ENCODE results near the gene TMPRSS12. TPM values are rescaled to one million over a fixed set of nuclear protein-coding genes. Genes with fewer than 3 reads are reported as not detected.
"Not testable (repeated sequence)": the region's sequence is repeated elsewhere in the genome, so short reads cannot be mapped to it uniquely, and the experiment has no call there.

TMPRSS12 gene
- total RNA-seq, 1 experiment from 2014 or later, result not detected

GRCh38 chr12:50848963-50849362 lies 6.2 kb downstream of the TMPRSS12 start:
- ChIA-PET CTCF (no interaction called here), POLR2A (ENCODE audit: low non-redundant PET) (no interaction called here)
- H3K9me3 ChIP-seq (ENCODE audit: low read depth, low read length, poor library complexity, severe bottlenecking), result no peaks in the 10 kb centered on the region
- no peaks in the 10 kb centered on the region for H3K36me3 ChIP-seq (ENCODE audit: insufficient read depth, low read length, poor library complexity, severe bottlenecking)
- no peak overlapping the region for H3K4me3 ChIP-seq (ENCODE audit: low read depth, low read length, poor library complexity, severe bottlenecking)
- BruUV-seq (replicated peaks), result no TSS peak
- TF ChIP-seq EZH2 (IDR thresholded peaks at IDR 0.05; ENCODE audit: borderline replicate concordance, low read depth, low read length, poor library complexity, severe bottlenecking), result no peak
- no peak for TF ChIP-seq CTCF (conservative IDR thresholded peaks at IDR 0.05; ENCODE audit: low read depth, low read length)
- DNase-seq (ENCODE audit: low spot score), result no peak
- intact Hi-C loops (cut with micrococcal nuclease; ENCODE audit: unreplicated experiment), result no loop called here
- H3K4me1 ChIP-seq (ENCODE audit: insufficient read depth, low read length, poor library complexity, severe bottlenecking), result no peaks in the 10 kb centered on the region
- H3K27ac ChIP-seq (ENCODE audit: low read depth, low read length, poor library complexity, severe bottlenecking), result no peak overlapping the region
- H3K27me3 ChIP-seq (replicated peaks; ENCODE audit: insufficient read depth, low read depth, low read length, poor library complexity), result no peaks in the 10 kb centered on the region

GRCh38 chr12:50855218-50855617 lies 12.5 kb downstream of the TMPRSS12 start:
- H3K27ac ChIP-seq (ENCODE audit: low read depth, low read length, poor library complexity, severe bottlenecking); H3K4me3 ChIP-seq (ENCODE audit: low read depth, low read length, poor library complexity, severe bottlenecking); CTCF ChIA-PET; DNase-seq (ENCODE audit: low spot score); H3K9me3 ChIP-seq (ENCODE audit: low read depth, low read length, poor library complexity, severe bottlenecking); H3K4me1 ChIP-seq (ENCODE audit: insufficient read depth, low read length, poor library complexity, severe bottlenecking); BruUV-seq (replicated peaks); POLR2A ChIA-PET (ENCODE audit: low non-redundant PET); H3K36me3 ChIP-seq (ENCODE audit: insufficient read depth, low read length, poor library complexity, severe bottlenecking); H3K27me3 ChIP-seq (replicated peaks; ENCODE audit: insufficient read depth, low read depth, low read length, poor library complexity); intact Hi-C loops (cut with micrococcal nuclease; ENCODE audit: unreplicated experiment): not testable (repeated sequence)

GRCh38 chr12:50855679-50856078 lies 13.0 kb downstream of the TMPRSS12 start:
- POLR2A ChIA-PET (ENCODE audit: low non-redundant PET); DNase-seq (ENCODE audit: low spot score); CTCF ChIA-PET; BruUV-seq (replicated peaks); H3K27me3 ChIP-seq (replicated peaks; ENCODE audit: insufficient read depth, low read depth, low read length, poor library complexity); intact Hi-C loops (cut with micrococcal nuclease; ENCODE audit: unreplicated experiment); H3K9me3 ChIP-seq (ENCODE audit: low read depth, low read length, poor library complexity, severe bottlenecking); H3K4me1 ChIP-seq (ENCODE audit: insufficient read depth, low read length, poor library complexity, severe bottlenecking); H3K27ac ChIP-seq (ENCODE audit: low read depth, low read length, poor library complexity, severe bottlenecking); H3K4me3 ChIP-seq (ENCODE audit: low read depth, low read length, poor library complexity, severe bottlenecking); H3K36me3 ChIP-seq (ENCODE audit: insufficient read depth, low read length, poor library complexity, severe bottlenecking): not testable (repeated sequence)

GRCh38 chr12:50859621-50860310 lies 17.0 kb downstream of the TMPRSS12 start:
- TF ChIP-seq CTCF (conservative IDR thresholded peaks at IDR 0.05; ENCODE audit: low read depth, low read length) (no peak), EZH2 (IDR thresholded peaks at IDR 0.05; ENCODE audit: borderline replicate concordance, low read depth, low read length, poor library complexity, severe bottlenecking) (no peak)
- Histone ChIP-seq H3K9me3 (ENCODE audit: low read depth, low read length, poor library complexity, severe bottlenecking) (no peaks in the 10 kb centered on the region), H3K27ac (ENCODE audit: low read depth, low read length, poor library complexity, severe bottlenecking) (no peak overlapping the region), H3K27me3 (replicated peaks; ENCODE audit: insufficient read depth, low read depth, low read length, poor library complexity) (no peaks in the 10 kb centered on the region), H3K36me3 (ENCODE audit: insufficient read depth, low read length, poor library complexity, severe bottlenecking) (no peaks in the 10 kb centered on the region), H3K4me3 (ENCODE audit: low read depth, low read length, poor library complexity, severe bottlenecking) (no peak overlapping the region), H3K4me1 (ENCODE audit: insufficient read depth, low read length, poor library complexity, severe bottlenecking) (no peaks in the 10 kb centered on the region)
- intact Hi-C loops (cut with micrococcal nuclease; ENCODE audit: unreplicated experiment), result no loop called here
- POLR2A ChIA-PET (ENCODE audit: low non-redundant PET), result interaction anchor here (0.6 kb wide), 1 partner anchor 48 kb away, joined by 4 read pairs; no protein-coding TSS in a partner anchor
- DNase-seq (ENCODE audit: low spot score), result no peak
- BruUV-seq (replicated peaks), result no TSS peak
- CTCF ChIA-PET, result no interaction called here
